Measurements from ENCODE around the gene MGRN1.

MGRN1 gene

DNA sequence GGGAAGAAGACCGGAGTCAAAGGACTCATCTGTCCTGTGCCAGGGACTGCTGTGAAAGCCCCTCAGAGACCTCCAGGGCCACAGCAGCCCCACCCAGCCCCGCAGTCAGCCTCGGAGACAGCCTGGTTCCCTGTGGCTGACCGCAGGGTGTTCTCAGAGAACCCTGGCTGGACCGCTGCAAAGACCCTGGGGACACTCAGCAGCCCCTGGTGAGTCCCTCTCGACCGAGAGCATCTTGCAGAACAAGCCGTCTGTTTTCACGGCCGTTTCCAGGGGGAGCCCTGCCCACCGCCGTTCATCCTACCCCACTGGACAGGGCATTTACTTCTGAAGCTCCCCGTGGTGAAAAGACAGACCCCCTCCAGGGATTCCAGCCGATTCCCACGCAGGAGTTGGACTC, 20.2 kb upstream of the MGRN1 start:
- no peak for DNase-seq (ENCODE audit: low spot score)

DNA sequence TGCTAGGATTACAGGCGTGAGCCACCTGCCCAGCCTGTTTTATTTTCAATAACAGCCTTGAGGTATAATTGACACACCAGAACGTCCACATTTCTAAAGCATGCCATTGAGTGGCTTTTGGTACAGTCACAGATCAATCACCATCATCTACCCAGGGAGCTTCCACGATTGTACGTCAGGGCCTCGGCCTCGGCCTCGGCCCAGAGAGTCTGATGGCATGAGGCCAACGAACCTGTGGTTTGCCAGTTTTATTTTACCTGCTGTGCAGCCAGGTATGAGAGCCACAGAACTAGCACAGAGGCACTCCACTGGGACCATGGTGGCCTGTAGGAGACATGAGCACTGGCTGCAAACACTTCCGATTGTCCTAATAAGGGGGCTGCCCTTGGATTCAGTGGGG, 18.3 kb upstream of the MGRN1 start:
- DNase-seq (ENCODE audit: low spot score): no peak

DNA sequence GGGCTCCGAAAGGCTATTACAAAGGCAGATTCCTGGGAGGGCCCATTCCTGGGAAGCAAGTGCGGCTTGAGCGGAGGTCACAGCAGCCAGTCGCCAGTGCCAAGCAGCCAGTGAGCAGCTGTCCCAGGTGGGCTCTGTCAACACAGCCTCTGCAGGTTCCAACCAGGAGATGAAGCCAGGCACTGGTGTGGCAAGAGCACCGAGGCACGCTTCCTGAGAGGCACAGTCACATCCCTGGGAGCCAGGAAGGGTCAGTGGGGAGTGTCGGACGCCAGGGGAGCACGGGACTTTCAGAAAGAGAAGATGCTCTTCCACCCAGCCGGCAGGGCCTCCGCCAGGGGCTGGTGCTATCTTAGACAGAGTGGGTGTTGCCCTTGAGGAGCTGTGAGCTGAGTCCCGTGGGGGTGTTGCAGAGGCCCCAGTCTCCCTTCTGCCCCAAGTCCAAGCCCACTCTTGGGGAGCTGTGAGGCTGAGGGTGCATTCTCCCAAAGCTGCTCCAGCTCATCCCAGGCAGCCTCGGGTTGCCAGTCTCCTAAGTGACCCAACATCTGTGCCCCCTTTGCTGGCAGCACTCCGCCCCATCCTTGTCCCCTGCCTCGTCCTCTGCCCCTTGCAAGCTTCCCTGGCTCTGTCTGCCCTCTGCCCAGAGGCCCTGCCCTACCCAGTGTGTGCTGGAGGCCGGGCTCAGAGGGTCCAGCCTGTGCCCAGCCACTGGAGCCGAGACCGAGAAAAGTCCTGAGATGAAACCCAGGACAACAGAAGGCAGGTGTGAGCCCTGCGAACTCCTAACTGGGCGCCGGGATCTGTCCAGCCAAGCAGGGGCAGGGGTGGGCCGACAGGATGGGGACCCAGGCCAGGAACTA, 16.6 kb upstream of the MGRN1 start:
- no peak for DNase-seq (ENCODE audit: low spot score)

GRCh38 chr16:4608704-4608980, 16.0 kb upstream of the MGRN1 start:
- no peak for DNase-seq (ENCODE audit: low spot score)

DNA sequence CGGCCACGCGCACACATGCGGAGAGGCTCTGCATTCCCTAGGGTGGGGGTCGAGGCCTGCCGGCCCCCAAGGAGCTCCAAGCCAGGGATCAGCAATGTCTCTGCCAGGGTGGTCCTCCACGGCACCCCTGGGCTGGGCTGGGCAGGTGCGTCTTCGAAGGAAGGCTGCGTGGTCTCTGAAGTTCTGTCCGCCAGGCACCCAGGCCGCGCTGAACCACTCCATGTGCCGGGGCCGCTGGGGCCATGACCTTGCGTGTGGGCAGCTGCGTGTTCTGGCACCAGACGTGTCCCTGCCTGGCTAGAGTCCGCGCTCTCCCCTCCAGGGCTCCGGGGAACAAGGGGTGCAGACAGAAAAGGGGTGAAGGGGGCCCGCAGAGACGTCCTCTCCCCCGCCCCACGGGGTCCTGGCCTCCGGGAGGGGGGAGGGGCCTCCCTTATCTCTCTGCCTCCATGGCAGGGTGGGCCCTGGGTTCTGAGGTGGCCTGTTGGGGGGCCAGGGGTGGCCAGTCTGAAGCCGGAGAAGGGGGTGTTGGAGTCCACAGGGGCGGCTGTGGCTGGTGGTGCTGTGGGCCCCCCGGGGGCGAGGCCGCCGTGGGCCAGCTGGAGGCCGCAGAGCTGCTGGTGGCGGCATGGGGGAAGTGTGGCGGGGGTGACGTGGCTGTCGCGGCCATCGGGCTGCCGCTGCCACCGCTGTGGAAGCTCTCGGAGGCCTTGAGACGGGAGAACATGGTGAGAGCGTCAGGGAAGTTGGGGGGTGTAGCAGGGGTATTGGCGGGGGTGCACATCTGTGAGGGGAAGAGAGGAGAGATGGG, 15.2 kb upstream of the MGRN1 start:
- DNase-seq (ENCODE audit: low spot score): no peak

GRCh38 chr16:4610011-4611005, 14.3 kb upstream of the MGRN1 start:
- DNase-seq (ENCODE audit: low spot score): no peak

DNA sequence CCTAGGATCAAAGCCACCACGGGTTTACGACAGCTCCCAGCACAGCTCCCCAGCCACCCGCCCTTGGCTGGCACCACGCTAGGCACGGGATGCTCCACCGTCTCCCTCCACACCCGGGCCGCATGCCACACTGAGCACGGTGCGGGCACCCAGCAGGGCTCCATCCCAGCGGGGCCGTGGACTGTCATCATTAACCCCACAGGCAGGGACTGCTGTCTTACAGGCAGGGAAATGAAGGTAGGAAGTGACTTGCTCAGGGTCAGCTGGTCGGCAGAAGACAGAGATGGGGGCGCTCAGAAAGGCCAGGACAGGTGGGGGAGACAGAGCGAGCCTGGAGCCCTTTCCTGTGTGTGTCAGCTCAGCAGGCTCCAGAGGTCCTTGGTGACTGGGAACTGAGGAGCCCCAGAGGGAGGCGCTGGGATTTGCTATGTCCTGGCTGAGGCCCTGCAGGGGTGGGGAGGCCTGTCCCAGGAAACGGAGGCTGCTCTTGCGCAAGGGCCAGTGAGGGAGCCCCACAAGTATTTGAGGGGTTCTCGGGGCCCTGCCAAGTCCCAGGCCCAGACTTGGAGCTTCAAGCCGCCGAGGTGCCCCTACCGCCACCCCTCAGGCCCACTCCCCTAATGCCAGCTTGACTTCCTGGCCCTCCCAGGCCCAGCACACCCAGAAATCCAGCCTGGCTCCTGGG, 13.1 kb upstream of the MGRN1 start:
- DNase-seq (ENCODE audit: low spot score): no peak

DNA sequence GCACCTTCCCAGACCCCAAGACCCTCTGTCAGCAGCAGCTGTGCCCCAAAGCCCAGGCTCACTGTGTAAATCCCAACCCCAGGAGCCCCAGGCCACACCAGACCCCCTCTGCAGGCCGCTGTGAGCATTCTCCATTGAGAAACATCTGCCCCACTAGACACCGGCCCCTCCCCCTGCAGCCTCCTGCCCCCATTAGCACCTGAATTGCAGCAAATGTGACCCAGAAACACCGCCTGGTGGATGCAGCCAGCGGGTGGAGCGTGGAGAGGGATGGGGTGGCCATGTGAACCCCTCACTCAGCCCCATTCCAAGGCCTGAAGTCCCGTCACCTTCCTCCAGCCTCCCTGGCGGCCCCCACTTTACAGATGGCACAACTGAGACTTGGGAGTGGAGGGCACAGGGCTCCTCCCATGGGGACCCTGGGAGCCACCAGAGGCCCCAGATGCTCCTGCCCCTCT, 12.1 kb upstream of the MGRN1 start:
- DNase-seq (ENCODE audit: low spot score): no peak

DNA sequence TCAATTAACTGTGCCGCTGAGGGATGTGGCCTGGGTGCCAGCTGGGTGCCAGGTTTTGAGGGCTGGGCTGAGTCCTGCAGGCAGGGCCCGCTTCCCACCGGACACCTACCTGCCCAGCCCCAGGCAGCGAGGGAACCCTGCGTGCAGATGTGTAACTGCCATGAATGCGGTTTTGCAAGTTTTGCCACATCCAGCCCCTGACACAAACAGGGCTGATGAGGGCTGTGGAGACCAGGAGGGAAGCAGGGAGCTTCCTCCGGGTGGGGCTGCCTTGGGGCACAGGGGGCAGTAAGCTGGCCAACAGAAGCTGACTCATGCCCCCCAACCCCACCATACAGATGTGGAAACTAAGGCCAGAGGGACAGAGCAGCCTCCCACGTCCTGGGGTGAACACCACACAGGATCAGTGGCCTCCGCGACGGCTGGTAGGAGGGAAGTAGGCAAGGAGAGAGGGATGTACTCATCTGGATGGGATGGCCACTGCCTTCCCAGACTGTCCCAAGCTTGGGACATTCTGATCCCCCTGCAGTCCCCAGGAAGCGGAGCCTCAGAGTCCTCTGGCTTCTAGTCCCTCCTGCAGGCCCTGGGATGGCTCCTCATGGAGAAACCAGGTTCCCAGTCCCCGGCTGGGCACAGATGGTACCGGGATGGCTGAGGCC, 11.5 kb upstream of the MGRN1 start:
- DNase-seq (ENCODE audit: low spot score): no peak

DNA sequence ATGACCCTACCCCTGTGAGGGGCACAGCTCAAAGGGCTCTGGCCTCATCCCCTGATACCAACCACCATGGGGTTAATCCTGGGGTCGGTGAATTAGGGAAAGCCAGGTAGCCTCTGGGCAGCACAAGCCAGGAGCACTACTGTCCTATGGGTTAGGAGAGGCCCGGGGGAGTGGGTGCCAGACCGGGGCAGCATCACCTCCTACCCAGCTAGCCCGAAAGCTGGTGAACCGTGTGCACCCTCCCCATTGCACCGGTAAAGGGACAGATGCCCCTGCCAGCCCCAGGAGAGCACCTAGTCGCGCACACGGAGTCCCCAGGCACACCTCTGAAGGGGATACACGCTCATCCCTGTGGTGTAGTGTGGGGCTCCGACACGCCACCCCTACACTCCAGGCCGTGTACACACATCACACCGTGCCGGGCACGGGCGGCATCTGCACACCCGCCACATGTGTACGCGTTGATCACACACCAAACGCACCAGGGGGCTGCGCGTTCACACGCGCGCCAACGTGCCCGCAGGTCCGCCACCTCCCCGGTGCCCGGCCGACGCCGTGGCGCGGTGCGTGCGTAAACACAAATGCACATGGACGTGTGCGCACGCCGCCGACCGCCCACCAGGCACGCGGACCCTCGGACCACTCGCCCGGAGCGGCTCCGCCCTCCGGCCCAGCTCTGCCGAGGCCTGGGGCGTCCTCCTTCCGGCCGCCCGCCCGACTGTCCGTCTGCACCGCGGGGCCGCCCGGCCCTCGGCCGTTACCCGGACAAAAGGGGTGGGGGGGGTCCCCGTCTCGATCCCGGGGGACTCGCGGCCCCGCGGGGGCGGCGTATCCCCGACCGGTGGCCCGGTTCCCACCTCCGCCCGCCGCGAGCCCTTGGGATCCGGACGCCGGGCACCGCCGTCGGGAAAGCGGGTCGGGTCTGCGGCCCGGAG, 10.7 kb upstream of the MGRN1 start:
- DNase-seq (ENCODE audit: low spot score): no peak

GRCh38 chr16:4614571-4615383, 9.8 kb upstream of the MGRN1 start, which contains the start of gene UBALD1:
UBALD1 (minus strand) TSS chr16:4614888; CDS start chr16:4614797, 91 bp downstream.
- peak; percentile 68 for DNase-seq (ENCODE audit: low spot score)

DNA sequence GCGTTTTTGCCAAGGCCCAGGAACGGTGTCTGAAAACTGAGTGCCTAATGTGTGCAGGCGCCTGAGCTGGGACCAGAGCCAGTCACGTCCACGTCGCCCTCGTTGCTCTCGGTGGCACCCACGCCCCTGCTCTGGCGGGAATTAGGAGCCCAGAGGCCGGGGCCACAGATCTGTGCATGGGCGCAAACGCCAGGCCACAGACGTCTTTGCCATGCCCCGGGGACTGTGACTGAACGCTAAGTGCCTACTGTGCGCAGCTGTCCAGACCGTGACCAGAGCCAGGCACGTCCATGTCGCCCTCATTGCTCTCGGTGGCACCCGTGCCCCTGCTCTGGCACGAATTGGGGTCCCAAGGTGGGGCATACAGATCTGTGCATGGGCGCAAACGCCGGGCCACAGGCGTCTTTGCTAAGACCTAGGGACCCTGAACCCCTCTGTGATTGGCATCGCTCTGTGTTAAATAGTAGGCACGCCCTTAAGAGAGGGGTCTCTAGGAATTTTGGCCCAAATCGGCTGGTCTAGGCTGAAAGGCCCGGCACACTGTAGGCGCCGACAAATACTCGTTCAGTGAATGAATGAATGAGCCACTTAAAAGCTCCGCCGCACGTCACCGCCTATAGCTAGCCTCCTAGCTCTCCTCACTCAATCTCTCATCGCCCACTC, 9.1 kb upstream of the MGRN1 start:
- DNase-seq (ENCODE audit: low spot score): no peak

DNA sequence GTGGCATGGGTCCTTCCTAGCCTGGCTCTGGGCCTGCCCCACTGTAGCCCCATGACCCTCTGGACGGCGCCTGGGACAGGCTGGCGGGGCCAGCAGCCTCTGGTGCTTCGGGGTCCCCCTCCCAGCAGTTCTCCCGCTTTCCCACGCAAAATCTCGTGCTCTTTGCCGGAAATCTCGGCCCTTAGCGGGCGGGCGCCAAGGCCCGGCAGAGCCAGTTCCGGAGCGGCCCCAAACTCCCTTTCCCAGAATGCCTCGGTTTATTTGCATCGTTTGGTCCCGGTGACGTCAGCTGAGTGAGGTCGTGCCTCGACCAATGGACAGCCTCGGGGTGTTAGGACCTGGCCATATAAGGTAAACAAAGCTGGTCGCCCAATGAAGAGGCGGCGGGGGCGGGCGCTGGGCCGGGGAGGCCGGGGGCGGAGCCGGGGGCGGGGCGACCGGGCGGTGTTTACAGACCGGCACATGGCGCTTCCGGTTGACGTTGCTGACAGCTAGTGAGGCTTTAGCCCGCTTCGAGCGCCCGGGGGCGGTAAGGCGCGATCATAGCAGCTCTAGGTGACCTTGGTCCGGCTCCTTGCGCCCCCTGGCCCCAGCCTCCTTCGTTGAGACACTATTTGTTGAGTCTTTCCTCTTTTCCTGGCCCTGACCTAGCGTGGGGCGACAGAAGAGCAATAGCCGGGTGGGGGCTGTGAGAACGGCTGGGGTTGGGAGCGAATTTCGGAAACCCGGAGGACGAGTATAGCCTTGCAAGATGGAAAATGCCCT, 8.4 kb upstream of the MGRN1 start:
- DNase-seq (ENCODE audit: low spot score): peak; percentile 98

DNA sequence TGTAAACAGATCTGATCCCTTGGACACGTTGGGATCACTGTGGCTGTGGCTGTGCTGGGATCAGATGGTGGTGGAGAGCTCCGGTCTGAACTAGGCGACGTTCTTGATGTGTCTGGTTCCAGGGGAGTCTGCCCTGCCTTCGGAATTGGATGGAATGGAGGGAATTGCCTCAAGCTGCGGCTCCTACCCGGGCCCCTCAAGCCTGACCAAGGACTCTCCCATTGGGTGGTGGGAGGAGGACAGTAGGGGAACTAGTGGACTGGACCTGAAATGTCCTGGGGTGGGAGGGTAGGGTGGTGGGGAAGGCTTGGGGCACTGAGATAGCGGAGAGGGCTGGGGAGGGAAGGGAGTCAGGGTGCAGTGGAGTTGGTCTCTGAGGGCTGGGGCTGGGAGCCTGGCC, 6.7 kb upstream of the MGRN1 start:
- no peak for DNase-seq (ENCODE audit: low spot score)

GRCh38 chr16:4618645-4619418, 5.8 kb upstream of the MGRN1 start:
- DNase-seq (ENCODE audit: low spot score): no peak

DNA sequence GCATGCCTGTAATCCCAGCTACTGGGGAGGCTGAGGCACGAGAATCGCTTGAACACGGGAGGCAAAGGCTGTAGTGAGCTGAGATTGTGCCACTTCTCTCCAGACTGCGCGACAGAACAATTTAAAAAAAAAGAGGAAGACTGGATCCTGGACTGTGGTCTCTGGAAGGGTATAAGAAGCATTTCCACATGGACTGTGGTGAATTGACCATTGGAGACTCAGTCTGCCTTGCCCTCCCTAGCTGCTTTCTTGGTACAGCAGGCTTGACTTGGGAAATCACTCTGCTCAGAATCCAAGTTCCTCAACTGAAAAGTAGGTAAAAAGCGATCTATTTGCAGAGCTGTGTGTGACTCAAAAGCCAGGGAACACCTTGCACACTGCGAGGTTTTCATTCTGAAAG, 1.0 kb upstream of the MGRN1 start:
- DNase-seq (ENCODE audit: low spot score): no peak
